ENCODE measurements around the gene FREM2. TPM values are rescaled to one million over a fixed set of nuclear protein-coding genes. Genes with fewer than 3 reads are reported as not detected.

Gene FREM2
- total RNA-seq, 2 experiments from 2014 or later = not detected

GRCh38 chr13:38702669-38703068, 15.8 kb downstream of the FREM2 start:
- no peak for TF ChIP-seq EZH2phosphoT487 (IDR thresholded peaks at IDR 0.05; ENCODE audit: borderline replicate concordance, low read depth, low read length)
- TF ChIP-seq, protein P1, sequence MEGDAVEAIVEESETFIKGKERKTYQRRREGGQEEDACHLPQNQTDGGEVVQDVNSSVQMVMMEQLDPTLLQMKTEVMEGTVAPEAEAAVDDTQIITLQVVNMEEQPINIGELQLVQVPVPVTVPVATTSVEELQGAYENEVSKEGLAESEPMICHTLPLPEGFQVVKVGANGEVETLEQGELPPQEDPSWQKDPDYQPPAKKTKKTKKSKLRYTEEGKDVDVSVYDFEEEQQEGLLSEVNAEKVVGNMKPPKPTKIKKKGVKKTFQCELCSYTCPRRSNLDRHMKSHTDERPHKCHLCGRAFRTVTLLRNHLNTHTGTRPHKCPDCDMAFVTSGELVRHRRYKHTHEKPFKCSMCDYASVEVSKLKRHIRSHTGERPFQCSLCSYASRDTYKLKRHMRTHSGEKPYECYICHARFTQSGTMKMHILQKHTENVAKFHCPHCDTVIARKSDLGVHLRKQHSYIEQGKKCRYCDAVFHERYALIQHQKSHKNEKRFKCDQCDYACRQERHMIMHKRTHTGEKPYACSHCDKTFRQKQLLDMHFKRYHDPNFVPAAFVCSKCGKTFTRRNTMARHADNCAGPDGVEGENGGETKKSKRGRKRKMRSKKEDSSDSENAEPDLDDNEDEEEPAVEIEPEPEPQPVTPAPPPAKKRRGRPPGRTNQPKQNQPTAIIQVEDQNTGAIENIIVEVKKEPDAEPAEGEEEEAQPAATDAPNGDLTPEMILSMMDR (conservative IDR thresholded peaks at IDR 0.05; ENCODE audit: low read length) = no peak
- Histone ChIP-seq H2AFZ (ENCODE audit: low read length) (no peak overlapping the region), H4K20me1 (ENCODE audit: insufficient read depth, low read length) (no peaks in the 10 kb centered on the region), H3K9me3 (ENCODE audit: low read length) (no peaks in the 10 kb centered on the region), H3K79me2 (ENCODE audit: insufficient read depth, low read depth, low read length) (no peaks in the 10 kb centered on the region), H3K36me3 (ENCODE audit: insufficient read depth, low read length) (no peaks in the 10 kb centered on the region), H3K4me1 (ENCODE audit: insufficient read depth, low read length, poor library complexity, severe bottlenecking) (no peaks in the 10 kb centered on the region), H3K4me2 (ENCODE audit: low read length) (no peak overlapping the region), H3K9me2 (ENCODE audit: insufficient read depth, low read length) (no peaks in the 10 kb centered on the region), H3K27ac (ENCODE audit: low read depth, low read length, poor library complexity, severe bottlenecking) (no peak overlapping the region), H3K4me3 (ENCODE audit: low read depth, low read length, poor library complexity, severe bottlenecking) (no peak overlapping the region)
- no peak for DNase-seq (ENCODE audit: low spot score)
- CTCF ChIA-PET (ENCODE audit: unreplicated experiment) = no interaction called here
- POLR2A ChIA-PET = interaction anchor here (0.9 kb wide), 1 partner anchor 10 kb away, joined by 3 read pairs; no protein-coding TSS in a partner anchor
- intact Hi-C loops (cut with micrococcal nuclease; ENCODE audit: unreplicated experiment) = no loop called here
- BruUV-seq (replicated peaks) = no TSS peak

DNA sequence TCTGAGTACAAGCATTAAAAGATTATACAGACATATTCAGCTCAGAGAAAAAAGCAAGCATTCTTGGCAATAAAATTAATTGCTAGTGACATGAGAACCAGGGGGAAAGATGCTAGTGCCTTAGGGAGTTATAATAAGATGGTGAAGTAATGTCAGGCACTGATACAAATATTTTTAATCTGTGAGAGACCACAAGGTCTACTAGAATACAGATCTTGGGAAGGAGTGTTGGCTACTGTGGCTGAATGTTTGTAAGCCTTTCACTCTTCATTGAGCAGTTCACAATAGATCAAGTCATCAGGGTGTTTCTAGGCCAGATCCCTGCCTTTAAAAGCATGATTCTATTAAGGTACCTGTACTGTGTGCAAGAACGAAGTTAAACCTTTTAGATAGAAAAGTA, 16.4 kb downstream of the FREM2 start:
- intact Hi-C loops (cut with micrococcal nuclease; ENCODE audit: unreplicated experiment) = no loop called here
- DNase-seq (ENCODE audit: low spot score) = no peak
- no peaks in the 10 kb centered on the region for H3K9me2 ChIP-seq (ENCODE audit: insufficient read depth, low read length)
- no TSS peak for BruUV-seq (replicated peaks)
- H4K20me1 ChIP-seq (ENCODE audit: insufficient read depth, low read length) = no peaks in the 10 kb centered on the region
- no peak overlapping the region for H3K27ac ChIP-seq (ENCODE audit: low read depth, low read length, poor library complexity, severe bottlenecking)
- ChIA-PET CTCF (ENCODE audit: unreplicated experiment) (no interaction called here), POLR2A (no interaction called here)
- no peaks in the 10 kb centered on the region for H3K79me2 ChIP-seq (ENCODE audit: insufficient read depth, low read depth, low read length)
- no peak overlapping the region for H3K4me3 ChIP-seq (ENCODE audit: low read depth, low read length, poor library complexity, severe bottlenecking)
- no peak overlapping the region for H3K4me2 ChIP-seq (ENCODE audit: low read length)
- no peaks in the 10 kb centered on the region for H3K4me1 ChIP-seq (ENCODE audit: insufficient read depth, low read length, poor library complexity, severe bottlenecking)
- H3K9me3 ChIP-seq (ENCODE audit: low read length) = no peaks in the 10 kb centered on the region
- TF ChIP-seq, protein P1 (conservative IDR thresholded peaks at IDR 0.05; ENCODE audit: low read length) = no peak
- no peak for TF ChIP-seq EZH2phosphoT487 (IDR thresholded peaks at IDR 0.05; ENCODE audit: borderline replicate concordance, low read depth, low read length)
- no peaks in the 10 kb centered on the region for H3K36me3 ChIP-seq (ENCODE audit: insufficient read depth, low read length)
- H2AFZ ChIP-seq (ENCODE audit: low read length) = no peak overlapping the region

GRCh38 chr13:38705365-38705764, 18.5 kb downstream of the FREM2 start:
- intact Hi-C loops (cut with micrococcal nuclease; ENCODE audit: unreplicated experiment) = no loop called here
- no peak for TF ChIP-seq EZH2phosphoT487 (IDR thresholded peaks at IDR 0.05; ENCODE audit: borderline replicate concordance, low read depth, low read length)
- TF ChIP-seq, protein P1 (conservative IDR thresholded peaks at IDR 0.05; ENCODE audit: low read length) = no peak
- Histone ChIP-seq H3K4me1 (ENCODE audit: insufficient read depth, low read length, poor library complexity, severe bottlenecking) (no peaks in the 10 kb centered on the region), H3K36me3 (ENCODE audit: insufficient read depth, low read length) (no peaks in the 10 kb centered on the region), H3K27ac (ENCODE audit: low read depth, low read length, poor library complexity, severe bottlenecking) (no peak overlapping the region), H3K4me2 (ENCODE audit: low read length) (no peak overlapping the region), H3K4me3 (ENCODE audit: low read depth, low read length, poor library complexity, severe bottlenecking) (no peak overlapping the region), H3K79me2 (ENCODE audit: insufficient read depth, low read depth, low read length) (no peaks in the 10 kb centered on the region), H4K20me1 (ENCODE audit: insufficient read depth, low read length) (peaks cover 2% of the 10 kb centered on the region; the same call in 1 of the 2 replicates), H2AFZ (ENCODE audit: low read length) (no peak overlapping the region), H3K9me3 (ENCODE audit: low read length) (no peaks in the 10 kb centered on the region), H3K9me2 (ENCODE audit: insufficient read depth, low read length) (no peaks in the 10 kb centered on the region)
- no TSS peak for BruUV-seq (replicated peaks)
- ChIA-PET CTCF (ENCODE audit: unreplicated experiment) (no interaction called here), POLR2A (interaction anchor here (1.1 kb wide), 1 partner anchor 11 kb away, joined by 3 read pairs; no protein-coding TSS in a partner anchor)
- DNase-seq (ENCODE audit: low spot score) = no peak

Data from OCI-LY7 (cell line).